Panc1 (cell line): Measurements from ENCODE around the gene MYO18A.

Experiments
- CTCF ChIP-seq: fragments of 450-650 bp; IDR thresholded peaks from 2 replicates; pipeline ENCODE4 v1.5.1; 2017; ENCODE audit warnings: mild to moderate bottlenecking
- POLR2AphosphoS5 ChIP-seq: IDR thresholded peaks from 2 replicates; pipeline ENCODE4 v1.6.1; 2012; ENCODE audit warnings: mild to moderate bottlenecking, low read depth, low read length, moderate library complexity
- REST ChIP-seq, 2 experiments: IDR thresholded peaks; 2 replicates each; pipeline ENCODE4 v1.6.1; 2011 to 2012; ENCODE audit warnings: low read depth in 2 of 2, control low read depth in 1 of 2, low read length in 1 of 2, mild to moderate bottlenecking in 1 of 2, moderate library complexity in 1 of 2; ENCODE audit not compliant: insufficient read depth in 1 of 2
- TCF7L2 ChIP-seq: IDR thresholded peaks from 2 replicates; pipeline ENCODE4 v1.6.1; 2011; ENCODE audit warnings: mild to moderate bottlenecking, low read depth, low read length, inconsistent platforms

- TF ChIP-seq CTCF (no peak), TCF7L2 (no peak), POLR2AphosphoS5 (no peak), REST (IDR thresholded peaks at IDR 0.05; ENCODE audit: insufficient read depth in 1 of 2, low read depth in 2 of 2, low read length in 1 of 2) (no peak)
Observed at GRCh38 chr17:29168079-29168758, 12.0 kb downstream of the MYO18A start.
